ENCODE data around the gene SCN4B.

Gene SCN4B

DNA sequence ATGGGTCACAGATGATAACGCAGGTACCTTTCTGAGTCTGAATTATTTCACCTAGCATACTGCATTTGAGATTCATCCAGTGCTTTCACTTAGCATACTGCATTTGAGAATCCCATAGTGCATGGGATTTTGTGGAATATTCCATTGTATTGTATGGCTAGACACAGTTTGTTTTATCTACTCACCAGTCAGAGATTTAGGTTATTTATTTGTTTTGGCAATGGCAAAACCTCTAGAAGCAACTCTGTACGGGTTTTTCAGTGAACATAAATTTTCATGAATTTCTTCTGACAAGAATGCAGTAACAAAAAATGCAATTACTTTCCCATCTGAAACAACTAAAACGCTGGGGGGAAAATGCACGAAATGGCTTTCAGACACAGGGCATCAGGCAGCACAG, 24.3 kb downstream of the SCN4B start:
- DNase-seq = no peak

DNA sequence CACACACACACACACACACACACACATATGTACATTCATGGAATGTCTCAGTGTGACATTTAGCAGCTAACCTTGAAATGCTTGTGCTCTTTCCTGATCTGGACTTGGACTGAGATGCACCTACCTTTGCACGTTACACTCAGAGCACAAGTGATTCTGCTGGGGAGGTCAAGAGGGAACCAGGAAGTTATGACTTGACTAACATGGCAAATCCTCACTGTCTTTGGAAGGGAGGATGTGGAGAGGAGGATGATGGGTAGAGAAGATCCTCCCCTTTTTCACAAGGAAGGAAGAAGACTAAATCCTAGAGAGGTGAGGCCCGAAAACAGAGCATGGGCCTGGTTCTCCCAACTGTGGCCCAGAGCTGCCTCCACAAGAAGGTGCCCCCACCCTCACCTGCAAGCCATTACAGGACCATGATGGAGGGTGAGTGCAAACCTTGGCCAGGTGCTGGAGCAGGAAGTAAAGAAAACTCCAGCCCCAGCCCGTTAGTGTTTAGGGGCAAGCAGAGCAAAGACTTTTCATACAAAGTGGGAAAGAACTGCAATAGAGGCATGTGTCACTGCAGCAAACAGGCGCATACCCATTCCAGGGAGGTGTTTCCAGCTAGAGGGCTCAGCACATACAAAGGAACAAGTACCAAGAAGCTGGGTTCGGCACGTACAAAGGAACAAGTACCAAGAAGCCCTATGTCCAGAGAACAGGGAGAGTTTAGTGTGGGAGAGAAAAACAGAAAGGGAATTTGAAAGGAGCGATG, 26.4 kb downstream of the SCN4B start:
- no peak for DNase-seq

DNA sequence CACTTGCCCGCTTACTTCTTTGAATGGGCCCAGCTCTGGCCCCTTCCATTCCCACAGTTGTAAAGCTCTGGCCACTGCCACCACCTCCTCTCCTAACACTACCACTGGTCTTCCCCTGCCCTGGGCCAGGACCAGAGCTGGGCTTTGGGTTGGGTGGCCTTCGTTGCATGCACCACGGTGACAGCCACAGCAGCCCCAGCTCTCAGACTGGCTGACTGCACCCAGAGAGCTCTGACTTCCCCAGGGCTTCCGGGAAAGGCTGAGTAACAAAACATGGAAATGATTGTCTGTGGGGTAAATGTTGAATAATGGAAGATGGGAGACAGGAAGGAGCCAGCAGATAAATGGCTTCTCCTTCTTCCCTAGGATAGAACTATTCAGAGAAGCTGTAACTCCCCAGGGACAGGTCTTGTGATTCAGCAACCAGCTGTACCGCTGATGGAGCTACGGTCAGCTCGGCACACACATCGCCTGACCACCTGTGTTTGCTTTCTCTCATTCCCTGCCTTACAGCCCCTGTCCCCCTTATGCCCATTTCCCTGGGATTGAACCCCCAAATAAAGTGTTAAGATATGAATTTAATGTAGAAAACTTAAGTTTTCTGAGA, 27.6 kb downstream of the SCN4B start:
- no peak for DNase-seq

- DNase-seq = no peak
These were observed 31.8 kb downstream of the SCN4B start for GRCh38 chr11:118120793-118121192.

DNA sequence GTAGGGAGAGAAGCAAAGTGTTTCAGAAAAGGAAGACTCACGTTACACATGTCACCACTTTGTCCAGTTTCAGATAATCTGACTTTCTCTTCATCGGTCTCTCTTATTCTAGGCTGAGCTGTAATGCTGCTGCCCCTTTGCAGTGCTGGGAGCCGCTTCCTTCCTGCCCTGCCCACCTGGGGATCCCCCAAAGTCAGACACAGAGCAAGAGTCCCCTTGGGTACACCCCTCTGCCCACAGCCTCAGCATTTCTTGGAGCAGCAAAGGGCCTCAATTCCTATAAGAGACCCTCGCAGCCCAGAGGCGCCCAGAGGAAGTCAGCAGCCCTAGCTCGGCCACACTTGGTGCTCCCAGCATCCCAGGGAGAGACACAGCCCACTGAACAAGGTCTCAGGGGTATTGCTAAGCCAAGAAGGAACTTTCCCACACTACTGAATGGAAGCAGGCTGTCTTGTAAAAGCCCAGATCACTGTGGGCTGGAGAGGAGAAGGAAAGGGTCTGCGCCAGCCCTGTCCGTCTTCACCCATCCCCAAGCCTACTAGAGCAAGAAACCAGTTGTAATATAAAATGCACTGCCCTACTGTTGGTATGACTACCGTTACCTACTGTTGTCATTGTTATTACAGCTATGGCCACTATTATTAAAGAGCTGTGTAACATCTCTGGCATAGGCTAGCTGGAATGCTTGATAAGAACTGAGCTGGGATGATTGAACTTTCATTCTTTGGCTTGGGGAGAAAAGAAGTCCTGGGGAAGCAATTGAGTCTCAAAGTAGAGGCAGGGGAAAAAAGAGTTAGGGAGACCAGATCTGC, 34.6 kb downstream of the SCN4B start:
- no peak for DNase-seq

GRCh38 chr11:118115048-118115447, 37.6 kb downstream of the SCN4B start:
- no peak for DNase-seq

DNA sequence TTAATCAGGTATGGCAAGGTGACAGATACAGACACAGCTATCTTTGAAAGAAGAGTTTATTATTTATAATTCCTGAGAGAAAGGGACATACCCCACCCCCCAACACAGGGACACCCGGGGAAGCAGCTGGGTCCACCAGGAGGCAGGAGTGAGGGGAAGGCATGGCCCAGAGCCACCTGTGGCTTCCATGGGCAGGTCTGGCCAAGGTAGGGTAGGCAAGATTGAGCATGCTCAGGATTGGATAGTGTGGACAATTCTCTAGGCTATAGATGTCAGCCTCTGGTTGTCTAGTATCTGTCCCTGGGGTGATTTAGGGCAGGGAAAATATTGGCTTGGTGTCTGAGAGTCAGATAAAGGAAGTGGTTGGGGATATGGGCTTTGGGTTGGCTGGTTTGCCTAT, 38.4 kb downstream of the SCN4B start:
- DNase-seq = no peak

- no peak for DNase-seq
These were observed 39.8 kb downstream of the SCN4B start for GRCh38 chr11:118112711-118113430.

DNA sequence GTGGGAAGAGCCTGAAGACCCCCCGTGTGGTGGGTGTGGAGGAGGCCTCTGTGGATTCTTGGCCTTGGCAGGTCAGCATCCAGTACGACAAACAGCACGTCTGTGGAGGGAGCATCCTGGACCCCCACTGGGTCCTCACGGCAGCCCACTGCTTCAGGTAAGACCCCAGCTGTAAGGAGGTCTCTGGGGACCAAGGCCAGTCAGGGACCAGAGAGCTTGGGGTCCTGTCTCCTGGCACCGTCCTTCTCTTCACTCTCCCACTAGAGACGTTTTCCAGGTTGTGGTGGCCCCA, 40.9 kb downstream of the SCN4B start:
- DNase-seq = no peak

DNA sequence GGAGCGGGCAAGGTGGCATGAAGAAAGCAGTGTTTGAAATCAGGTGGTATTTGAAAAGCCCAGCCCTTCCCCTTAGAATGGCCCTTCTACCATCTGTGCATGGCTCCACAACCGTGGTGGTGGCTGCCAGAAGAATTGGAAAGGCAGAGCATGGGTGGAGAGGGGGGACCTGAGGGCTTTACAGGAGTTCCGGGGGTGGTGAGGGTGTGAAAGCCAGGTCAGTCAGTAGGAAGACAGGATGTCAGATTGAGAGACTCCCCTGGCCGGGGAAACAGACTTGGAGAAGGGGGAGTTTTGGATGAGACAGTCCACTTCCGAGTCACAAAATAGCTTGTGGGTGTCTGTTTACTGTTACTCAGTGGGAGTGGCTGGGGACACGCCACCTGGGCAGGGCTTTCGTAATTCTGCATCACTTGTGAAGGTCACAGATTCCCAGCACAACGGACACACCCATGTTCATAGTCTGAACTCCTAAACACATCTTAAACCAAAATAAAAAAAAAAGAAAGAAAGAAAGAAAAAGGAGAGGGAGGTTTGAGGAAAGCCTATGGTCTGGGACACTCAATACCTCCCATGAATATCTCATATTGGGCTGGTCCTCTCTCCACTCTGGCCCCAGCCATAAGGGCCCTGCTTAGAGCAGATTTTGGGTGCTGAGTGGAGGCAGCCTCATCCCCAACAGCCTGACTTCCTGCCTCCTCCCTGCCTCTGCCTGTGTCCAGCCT, 41.4 kb downstream of the SCN4B start:
- no peak for DNase-seq

- DNase-seq = no peak
These were observed 43.4 kb downstream of the SCN4B start for GRCh38 chr11:118109231-118109630.

- DNase-seq = no peak
These were observed 44.1 kb downstream of the SCN4B start for GRCh38 chr11:118108513-118108912.

GRCh38 chr11:118106789-118107335, 45.8 kb downstream of the SCN4B start:
- DNase-seq = no peak

GRCh38 chr11:118105657-118106305, 46.8 kb downstream of the SCN4B start:
- DNase-seq = no peak

DNA sequence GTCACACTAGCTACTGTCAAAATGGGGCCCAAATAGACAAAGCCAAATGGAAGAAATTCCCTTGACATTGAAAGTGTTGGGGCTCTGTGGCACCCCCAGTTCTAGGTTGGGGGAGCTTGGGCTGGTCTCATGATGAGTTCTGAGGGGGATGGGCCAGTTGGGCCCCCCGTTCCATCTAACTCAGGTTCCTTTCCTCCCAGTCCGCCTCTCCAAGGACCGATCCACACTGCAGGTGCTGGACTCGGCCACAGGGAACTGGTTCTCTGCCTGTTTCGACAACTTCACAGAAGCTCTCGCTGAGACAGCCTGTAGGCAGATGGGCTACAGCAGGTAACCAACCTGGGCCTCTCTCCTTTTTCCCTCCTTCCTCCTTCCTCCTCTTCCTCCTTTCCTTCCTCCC, 48.1 kb downstream of the SCN4B start:
- DNase-seq = no peak

- DNase-seq = no peak
These were observed 49.8 kb downstream of the SCN4B start for GRCh38 chr11:118102721-118103261.

DNA sequence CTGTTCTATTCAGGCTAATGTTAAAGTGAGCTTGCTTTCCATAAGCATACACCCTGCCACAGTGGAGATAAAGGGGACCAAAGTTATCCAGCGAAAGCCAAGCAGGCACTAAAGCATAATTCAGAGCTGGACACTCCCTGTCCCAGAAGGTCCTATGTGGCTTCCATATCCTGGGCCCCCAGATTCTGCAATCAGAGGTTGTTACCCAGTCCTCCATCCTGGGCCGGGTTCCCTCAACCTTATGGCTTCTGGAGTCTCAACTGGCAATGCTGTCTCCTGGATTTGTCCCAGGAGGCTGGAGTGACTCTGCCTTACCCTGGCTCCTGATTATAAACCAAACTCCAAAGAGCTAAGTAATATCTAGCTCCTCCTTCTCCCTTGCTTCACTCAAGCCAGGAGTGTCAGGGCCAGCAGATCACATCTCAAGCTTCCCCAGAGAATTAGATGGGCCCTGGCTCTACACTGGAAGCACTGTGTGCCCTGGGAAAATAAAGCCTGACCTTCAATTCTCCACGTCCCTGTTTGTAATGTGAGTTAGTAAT, 51.9 kb downstream of the SCN4B start:
- DNase-seq = no peak

GRCh38 chr11:118099838-118100556, 52.6 kb downstream of the SCN4B start:
- DNase-seq = no peak

- no peak for DNase-seq
These were observed 53.4 kb downstream of the SCN4B start for GRCh38 chr11:118098996-118099837.

DNA sequence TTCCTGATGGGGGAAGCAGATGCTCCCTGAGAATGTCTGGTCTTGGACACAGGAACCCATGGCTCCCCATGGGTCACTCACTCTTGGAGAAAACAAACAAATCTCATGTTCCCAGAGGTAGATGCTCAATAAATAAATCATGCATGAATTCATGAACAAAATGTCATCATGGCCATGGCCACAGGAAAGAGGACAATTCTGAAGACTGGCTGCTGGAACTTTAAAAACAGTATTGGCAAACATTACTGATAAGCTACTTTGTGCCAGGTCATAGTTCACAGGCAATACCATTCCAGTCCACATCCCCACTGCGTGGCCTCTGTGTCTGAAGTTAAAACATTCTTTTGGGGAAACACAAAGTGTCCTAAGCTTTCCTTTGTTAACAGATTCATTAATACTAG, 56.7 kb downstream of the SCN4B start:
- DNase-seq = no peak
